K562 (cell line): ENCODE data around the gene SRP9. TPM values are rescaled to one million over a fixed set of nuclear protein-coding genes. Genes with fewer than 3 reads are reported as not detected.
A peak's percentile ranks its signal among the peaks of the same experiment; 100 is the strongest.

Experiments used
- ATAC-seq: fragments of 200-7000 bp; cut with Tn5 transposase; 3 replicates; pipeline ENCODE4 v1.9.1; 2020; ENCODE audit warnings: moderate library complexity
- BruUV-seq: library from RNA; stranded (reverse); fragments of 400-500 nt; replicated peaks from 2 replicates; lab custom pipeline; 2021; lab: Mats Ljungman, UMichigan
- CTCF ChIA-PET: fragments of 300-600 bp; formaldehyde crosslinking; extraction: SDS; loops from one replicate; lab custom pipeline; 2021; ENCODE audit warnings: low intra/inter-chr PET ratio; lab: Yijun Ruan, JAX
- POLR2A ChIA-PET: fragments of 300-600, 350-650 bp; sonication (Branson Sonifier 250); formaldehyde crosslinking; extraction: SDS; loops from one replicate; lab custom pipeline; 2021; ENCODE audit warnings: antibody characterized with exemption, inconsistent platforms; lab: Yijun Ruan, JAX
- DNase-seq, 4 experiments: peaks; one replicate each; pipeline versions ENCODE4 v3.0.0 to v3.0.0-alpha.2; 2011 to 2018; ENCODE audit warnings: low spot score in 3 of 4, mixed read lengths in 3 of 4; ENCODE audit errors: extremely low read depth in 1 of 4
- FAIRE-seq: peaks from 2 replicates; lab custom pipeline; 2011; peaks lifted over from hg19 to GRCh38; lab: Jason Lieb, UNC
- H2AFZ ChIP-seq: 2 replicates; pipeline ENCODE4 v1.6.0; 2011; ENCODE audit warnings: low read depth, low read length, control low read depth, inconsistent platforms
- H3K27ac ChIP-seq: fragments of 200-600 bp; 3 replicates; pipeline ENCODE4 v1.8.0; 2011; ENCODE audit warnings: low read depth, mild to moderate bottlenecking, control low read depth, inconsistent platforms, low read length, moderate library complexity, mixed read lengths; ENCODE audit errors: extremely low read depth
- H3K27me3 ChIP-seq, 2 experiments: fragments of 300-600 bp in 1 of 2; 2 replicates in 1 of 2; 3 replicates in 1 of 2; pipeline versions ENCODE4 v1.6.0 to v1.8.0; 2011; ENCODE audit warnings: inconsistent platforms in 2 of 2, low read length in 2 of 2, mild to moderate bottlenecking in 1 of 2, mixed read lengths in 1 of 2, moderate library complexity in 1 of 2; ENCODE audit not compliant: control insufficient read depth in 2 of 2, insufficient read depth in 2 of 2
- H3K36me3 ChIP-seq: fragments of 300-600 bp; 3 replicates; pipeline ENCODE4 v1.8.0; 2011; ENCODE audit warnings: mild to moderate bottlenecking, low read length, inconsistent platforms; ENCODE audit not compliant: control insufficient read depth, insufficient read depth
- H3K4me1 ChIP-seq, 2 experiments: fragments of 200-600 bp in 1 of 2; replicated peaks in 1 of 2; 2 replicates in 1 of 2; 3 replicates in 1 of 2; pipeline versions ENCODE4 v1.5.1 to v1.8.0; 2011; ENCODE audit warnings: inconsistent platforms in 2 of 2, low read length in 2 of 2, mild to moderate bottlenecking in 1 of 2, mixed read lengths in 1 of 2, moderate library complexity in 1 of 2; ENCODE audit not compliant: control insufficient read depth in 2 of 2, insufficient read depth in 2 of 2
- H3K4me2 ChIP-seq: 2 replicates; pipeline ENCODE4 v1.6.1; 2011; ENCODE audit warnings: low read length, control low read depth, inconsistent platforms, mixed read lengths; ENCODE audit not compliant: insufficient read depth
- H3K4me3 ChIP-seq: fragments of 200-600 bp; sonication (generic), shearing (Covaris generic); 2 replicates; pipeline ENCODE4 v1.5.1; 2016; ENCODE audit warnings: control low read depth, inconsistent platforms
- H3K79me2 ChIP-seq: fragments of 200-600 bp; 3 replicates; pipeline ENCODE4 v1.8.0; 2011; ENCODE audit warnings: low read length, inconsistent platforms; ENCODE audit not compliant: control insufficient read depth, insufficient read depth
- H3K9ac ChIP-seq, 2 experiments: 2 replicates each; pipeline versions ENCODE4 v1.6.0 to v1.6.1; 2011; ENCODE audit warnings: low read depth in 2 of 2, low read length in 2 of 2, control low read depth in 1 of 2, inconsistent platforms in 1 of 2, mild to moderate bottlenecking in 1 of 2, mixed read lengths in 1 of 2; ENCODE audit not compliant: insufficient read depth in 1 of 2
- H3K9me1 ChIP-seq: one replicate; pipeline ENCODE4 v1.6.0; 2011; ENCODE audit warnings: inconsistent platforms, mild to moderate bottlenecking, low read length, moderate library complexity; ENCODE audit not compliant: control insufficient read depth, insufficient read depth
- H3K9me3 ChIP-seq: replicated peaks from 2 replicates; pipeline ENCODE4 v1.5.1; 2011; ENCODE audit warnings: low read depth, low read length, inconsistent platforms; ENCODE audit not compliant: control insufficient read depth, insufficient read depth
- H4K20me1 ChIP-seq: replicated peaks from 2 replicates; pipeline ENCODE4 v1.6.1; 2011; ENCODE audit warnings: low read length, inconsistent platforms, mixed read lengths; ENCODE audit not compliant: control insufficient read depth, insufficient read depth
- ATF7 ChIP-seq: fragments of 450-650 bp; IDR thresholded peaks from 2 replicates; pipeline ENCODE4 v1.7.1; 2014; ENCODE audit warnings: mild to moderate bottlenecking, moderate library complexity
- CBFA2T3 ChIP-seq: fragments of 450-650 bp; IDR thresholded peaks from 2 replicates; pipeline ENCODE4 v1.6.1; 2017
- CEBPG ChIP-seq, 3 experiments: fragments of 200-800 bp in 1 of 3; sonication (Bioruptor generic) in 1 of 3; sonication (generic) in 1 of 3; formaldehyde crosslinking in 1 of 3; IDR thresholded peaks in 2 of 3; conservative IDR thresholded peaks in 1 of 3; 2 replicates each; pipeline versions ENCODE4 v1.6.1 to v1.8.0; 2016 to 2022; ENCODE audit warnings: missing compliant biosample characterization in 2 of 3, missing genetic modification characterization in 2 of 3, mild to moderate bottlenecking in 1 of 3, missing genetic modification reagents in 1 of 3
- NCOR1 ChIP-seq: fragments of 450-650 bp; IDR thresholded peaks from 2 replicates; pipeline ENCODE4 v1.6.1; 2016; ENCODE audit warnings: mild to moderate bottlenecking, moderate library complexity
- XRCC5 ChIP-seq: fragments of 200-400 bp; formaldehyde crosslinking; IDR thresholded peaks from 2 replicates; pipeline ENCODE4 v1.6.1; 2017; ENCODE audit warnings: low read depth, mild to moderate bottlenecking, low read length
- ZBED1 ChIP-seq: IDR thresholded peaks from 2 replicates; pipeline ENCODE4 v1.6.1; 2014
- ZNF143 ChIP-seq: sonication (generic); formaldehyde crosslinking; IDR thresholded peaks from 2 replicates; pipeline ENCODE4 v1.9.0; 2022; ENCODE audit warnings: mild to moderate bottlenecking, missing genetic modification reagents
- WGBS: fragments of 100-300 bp; shearing (Covaris generic); methylation state at CpG from one replicate; pipeline ENCODE4 v1.1.6; 2016; ENCODE audit warnings: low coverage, mixed read lengths; ENCODE audit not compliant: insufficient coverage; ENCODE audit errors: missing lambda C conversion rate; 5-methylcytosine and 5-hydroxymethylcytosine counted together
- in situ Hi-C: fragments of 300-500 bp; cut with MboI; formaldehyde crosslinking; loops from 4 replicates; pipeline ENCODE4 v1.15.0; 2018; ENCODE audit warnings: inconsistent platforms, mixed read lengths
- intact Hi-C: fragments of 100-400 bp; cut with micrococcal nuclease; formaldehyde crosslinking; loops from 2 replicates; pipeline ENCODE4 v1.14.2; 2022
- polyA plus RNA-seq, 8 experiments: library from polyadenylated mRNA; depleted of rRNA in 4 of 8; stranded (reverse) in 5 of 8; unstranded in 3 of 8; fragments of >200 nt; fragmentation: Nextera tagmentation in 2 of 8; fragmentation: Illumina TruSeq in 1 of 8; extraction: Ambion mirVana in 2 of 8; extraction: Trizol in 1 of 8; gene quantifications; 2 replicates each; pipeline versions ENCODE4 v1.2.1 to v1.2.3, GENCODE V29; 2011 to 2014; ENCODE audit warnings: inconsistent platforms in 1 of 8, missing spikeins in 1 of 8
- total RNA-seq, 7 experiments: library from RNA; depleted of rRNA in 6 of 7; stranded (reverse); fragments of >200 nt in 6 of 7; fragmentation: Illumina TruSeq in 2 of 7; extraction: Trizol in 2 of 7; gene quantifications; 2 replicates each; pipeline versions ENCODE4 v1.2.1 to v1.2.3, GENCODE V29; 2011 to 2021; ENCODE audit warnings: low replicate concordance in 1 of 7
- TF ChIP-seq, protein P1 (sequence below): fragments of 450-650 bp; IDR thresholded peaks from 2 replicates; pipeline ENCODE4 v1.6.1; 2016
- TF ChIP-seq, protein P2 (sequence below): fragments of 450-650 bp; formaldehyde crosslinking; IDR thresholded peaks from 2 replicates; pipeline ENCODE4 v1.4.0; 2022; ENCODE audit warnings: missing genetic modification characterization
- TF ChIP-seq, protein P3 (sequence below), 2 experiments: fragments of 450-650 bp; IDR thresholded peaks; 2 replicates each; pipeline ENCODE4 v1.6.1; 2016; ENCODE audit warnings: mild to moderate bottlenecking in 2 of 2, borderline replicate concordance in 1 of 2, low read depth in 1 of 2, moderate library complexity in 1 of 2

Gene SRP9
- total and polyA plus RNA-seq, 9 of the 15 experiments (the other 6 are each of a cell fraction or from before 2014, with no cell fraction given): 273 to 1,892 (median 668) TPM

DNA sequence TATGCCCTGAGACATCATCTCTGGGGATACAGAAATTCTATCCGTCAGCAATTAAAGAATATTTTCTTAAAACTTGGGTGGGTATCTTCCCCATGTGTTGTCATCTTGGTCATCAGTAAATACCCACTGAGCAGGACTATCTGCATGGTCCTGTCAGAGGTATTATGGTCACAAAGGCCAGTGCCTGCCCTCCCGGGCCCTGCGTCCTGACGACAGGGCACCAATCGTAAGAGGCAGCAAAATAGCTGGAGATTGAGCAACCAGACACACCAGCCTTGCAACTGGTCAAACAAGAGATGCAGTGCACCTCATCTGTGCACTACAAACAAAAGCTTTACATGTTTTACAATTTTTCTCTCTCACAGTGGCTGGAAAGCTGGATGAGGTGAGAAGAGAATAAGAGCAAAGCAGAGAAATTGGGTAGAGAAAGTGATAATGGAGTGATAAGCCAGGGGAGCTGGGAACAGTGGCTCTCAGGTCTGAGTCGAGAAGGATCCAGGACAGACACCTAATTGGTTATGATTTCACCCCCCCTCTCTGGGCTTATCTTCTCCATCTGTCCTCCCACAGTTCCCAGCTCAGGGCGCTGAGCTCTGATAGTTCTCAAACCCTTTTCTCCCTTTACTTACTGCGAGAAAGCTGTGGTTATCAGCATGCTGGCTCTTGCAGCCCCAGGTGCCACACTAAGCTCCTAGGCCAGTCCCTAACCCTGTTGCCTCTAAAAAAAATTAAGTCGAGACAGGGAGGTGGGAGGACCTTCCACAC lies 8.8 kb upstream of the SRP9 start:
- 39% methylated on average over 9 of the region's 9 CpGs for WGBS
- no peak overlapping the region; the same call in 1 of the 2 replicates for H3K4me2 ChIP-seq
- no TSS peak for BruUV-seq
- TF ChIP-seq ZNF143 (no peak), CEBPG (CRISPR knock-in tag; IDR thresholded peaks at IDR 0.05) (0 out of 2 replicates have a peak, but pooled peaks have one; percentile 37), CEBPG (tag; conservative IDR thresholded peaks at IDR 0.05 in 1 of 2, IDR thresholded peaks at IDR 0.05 in 1 of 2) (0 out of 4 replicates have a peak, but pooled peaks of 1 of the 2 experiments have one; percentile 24), XRCC5 (no peak), NCOR1 (peak; percentile 43; the same call in 1 of the 2 replicates), CBFA2T3 (peak; percentile 78), ATF7 (0 out of 2 replicates have a peak, but pooled peaks have one; percentile 30), ZBED1 (no peak)
- TF ChIP-seq, protein P1, sequence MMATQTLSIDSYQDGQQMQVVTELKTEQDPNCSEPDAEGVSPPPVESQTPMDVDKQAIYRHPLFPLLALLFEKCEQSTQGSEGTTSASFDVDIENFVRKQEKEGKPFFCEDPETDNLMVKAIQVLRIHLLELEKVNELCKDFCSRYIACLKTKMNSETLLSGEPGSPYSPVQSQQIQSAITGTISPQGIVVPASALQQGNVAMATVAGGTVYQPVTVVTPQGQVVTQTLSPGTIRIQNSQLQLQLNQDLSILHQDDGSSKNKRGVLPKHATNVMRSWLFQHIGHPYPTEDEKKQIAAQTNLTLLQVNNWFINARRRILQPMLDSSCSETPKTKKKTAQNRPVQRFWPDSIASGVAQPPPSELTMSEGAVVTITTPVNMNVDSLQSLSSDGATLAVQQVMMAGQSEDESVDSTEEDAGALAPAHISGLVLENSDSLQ: no peak
- TF ChIP-seq, protein P2, sequence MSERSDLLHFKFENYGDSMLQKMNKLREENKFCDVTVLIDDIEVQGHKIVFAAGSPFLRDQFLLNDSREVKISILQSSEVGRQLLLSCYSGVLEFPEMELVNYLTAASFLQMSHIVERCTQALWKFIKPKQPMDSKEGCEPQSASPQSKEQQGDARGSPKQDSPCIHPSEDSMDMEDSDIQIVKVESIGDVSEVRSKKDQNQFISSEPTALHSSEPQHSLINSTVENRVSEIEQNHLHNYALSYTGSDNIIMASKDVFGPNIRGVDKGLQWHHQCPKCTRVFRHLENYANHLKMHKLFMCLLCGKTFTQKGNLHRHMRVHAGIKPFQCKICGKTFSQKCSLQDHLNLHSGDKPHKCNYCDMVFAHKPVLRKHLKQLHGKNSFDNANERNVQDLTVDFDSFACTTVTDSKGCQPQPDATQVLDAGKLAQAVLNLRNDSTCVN: no peak
- TF ChIP-seq, protein P3, sequence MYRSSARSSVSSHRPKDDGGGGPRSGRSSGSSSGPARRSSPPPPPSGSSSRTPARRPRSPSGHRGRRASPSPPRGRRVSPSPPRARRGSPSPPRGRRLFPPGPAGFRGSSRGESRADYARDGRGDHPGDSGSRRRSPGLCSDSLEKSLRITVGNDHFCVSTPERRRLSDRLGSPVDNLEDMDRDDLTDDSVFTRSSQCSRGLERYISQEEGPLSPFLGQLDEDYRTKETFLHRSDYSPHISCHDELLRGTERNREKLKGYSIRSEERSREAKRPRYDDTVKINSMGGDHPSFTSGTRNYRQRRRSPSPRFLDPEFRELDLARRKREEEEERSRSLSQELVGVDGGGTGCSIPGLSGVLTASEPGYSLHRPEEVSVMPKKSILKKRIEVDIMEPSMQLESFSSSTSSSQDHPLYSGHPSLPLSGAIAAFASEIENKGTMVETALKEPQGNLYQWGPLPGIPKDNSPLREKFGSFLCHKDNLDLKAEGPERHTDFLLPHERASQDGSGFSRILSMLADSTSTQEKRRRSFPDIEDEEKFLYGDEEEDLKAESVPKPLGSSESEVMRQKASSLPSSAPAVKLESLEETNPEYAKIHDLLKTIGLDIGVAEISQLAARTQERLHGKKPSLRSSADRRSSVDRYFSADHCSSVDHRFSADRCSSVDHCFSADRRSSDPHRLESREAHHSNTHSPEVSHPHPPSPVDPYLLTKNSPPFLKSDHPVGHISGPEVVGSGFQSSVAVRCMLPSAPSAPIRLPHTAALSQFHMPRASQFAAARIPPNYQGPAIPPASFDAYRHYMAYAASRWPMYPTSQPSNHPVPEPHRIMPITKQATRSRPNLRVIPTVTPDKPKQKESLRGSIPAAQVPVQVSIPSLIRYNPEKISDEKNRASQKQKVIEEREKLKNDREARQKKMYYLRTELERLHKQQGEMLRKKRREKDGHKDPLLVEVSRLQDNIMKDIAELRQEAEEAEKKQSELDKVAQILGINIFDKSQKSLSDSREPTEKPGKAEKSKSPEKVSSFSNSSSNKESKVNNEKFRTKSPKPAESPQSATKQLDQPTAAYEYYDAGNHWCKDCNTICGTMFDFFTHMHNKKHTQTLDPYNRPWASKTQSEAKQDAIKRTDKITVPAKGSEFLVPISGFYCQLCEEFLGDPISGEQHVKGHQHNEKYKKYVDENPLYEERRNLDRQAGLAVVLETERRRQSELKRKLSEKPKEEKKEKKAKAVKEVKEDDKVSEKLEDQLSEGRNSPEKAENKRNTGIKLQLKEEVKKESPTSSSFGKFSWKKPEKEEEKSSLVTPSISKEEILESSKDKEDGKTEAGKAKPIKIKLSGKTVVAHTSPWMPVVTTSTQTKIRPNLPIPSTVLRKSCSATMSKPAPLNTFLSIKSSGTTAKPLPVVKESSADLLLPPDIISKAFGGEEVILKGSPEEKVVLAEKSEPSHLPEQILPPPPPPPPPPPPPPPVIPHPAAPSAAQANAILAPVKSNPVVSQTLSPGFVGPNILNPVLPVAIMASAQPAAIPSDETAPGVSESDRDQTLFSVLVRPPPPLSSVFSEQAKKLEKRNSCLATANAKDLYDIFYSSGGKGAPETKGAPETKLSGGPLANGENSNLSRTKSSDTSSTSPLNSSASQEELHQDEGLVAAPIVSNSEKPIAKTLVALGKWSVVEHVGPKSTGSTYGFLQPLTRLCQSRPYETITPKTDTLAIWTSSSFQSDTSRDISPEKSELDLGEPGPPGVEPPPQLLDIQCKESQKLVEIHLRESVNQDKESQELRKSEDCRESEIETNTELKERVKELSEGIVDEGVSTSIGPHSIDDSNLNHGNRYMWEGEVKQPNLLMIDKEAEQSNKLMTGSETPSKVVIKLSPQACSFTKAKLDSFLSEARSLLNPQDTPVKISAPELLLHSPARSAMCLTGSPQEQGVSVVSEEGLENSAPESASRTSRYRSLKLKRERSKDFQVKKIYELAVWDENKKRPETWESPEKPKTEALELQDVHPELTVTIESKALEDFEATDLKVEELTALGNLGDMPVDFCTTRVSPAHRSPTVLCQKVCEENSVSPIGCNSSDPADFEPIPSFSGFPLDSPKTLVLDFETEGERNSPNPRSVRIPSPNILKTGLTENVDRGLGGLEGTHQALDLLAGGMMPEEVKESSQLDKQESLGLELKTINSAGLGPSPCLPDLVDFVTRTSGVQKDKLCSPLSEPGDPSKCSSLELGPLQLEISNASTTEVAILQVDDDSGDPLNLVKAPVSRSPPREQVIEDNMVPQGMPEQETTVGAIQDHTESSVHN (IDR thresholded peaks at IDR 0.05; ENCODE audit: borderline replicate concordance in 1 of 2, low read depth in 1 of 2): no peak

More for the DNA sequence above, 8.8 kb upstream of the SRP9 start:
- no peaks in the 10 kb centered on the region for H3K9me3 ChIP-seq
- DNase-seq: peak; percentile 68 to 75 (median 71)
- H3K9me1 ChIP-seq: no peaks in the 10 kb centered on the region
- no peak overlapping the region for H2AFZ ChIP-seq
- in situ Hi-C loops (no loop called here), intact Hi-C loops (no loop called here)
- ATAC-seq: peak; percentile 56
- no peak overlapping the region for H3K27ac ChIP-seq
- peaks cover 15 to 31% of the 10 kb centered on the region in 2 experiments for H3K4me1 ChIP-seq
- POLR2A ChIA-PET: interaction anchor here (0.6 to 2.0 kb wide), 10 partner anchors 9 to 434 kb away, joined by 3 to 21 read pairs (median 4); partner anchors contain the start of gene SRP9
- H3K79me2 ChIP-seq: no peaks in the 10 kb centered on the region
- H3K27me3 ChIP-seq: no peaks in the 10 kb centered on the region
- H3K36me3 ChIP-seq: no peaks in the 10 kb centered on the region
- FAIRE-seq: peak; percentile 46
- no peaks in the 10 kb centered on the region for H4K20me1 ChIP-seq
- H3K4me3 ChIP-seq: no peak overlapping the region
- CTCF ChIA-PET: interaction anchor here (0.6 to 0.9 kb wide), 2 partner anchors 292 to 293 kb away, joined by 3 read pairs; no protein-coding TSS in a partner anchor
- peak overlapping the region in 1 of 2 experiments; percentile 1; a peak in 1 of 4 replicates for H3K9ac ChIP-seq
